ENCODE results near the gene LRRC17. TPM values are rescaled to one million over a fixed set of nuclear protein-coding genes. Genes with fewer than 3 reads are reported as not detected.

LRRC17 gene
- total RNA-seq, result 1 to 10 TPM in 5 of 6 donors, under 1 TPM in 1; 0.76 to 2.7 (median 1.8) TPM
- 1 to 10 TPM; 1.6 to 2.5 TPM for polyA plus RNA-seq

- DNase-seq, result no peak
- H3K27ac ChIP-seq, result no peak within 1 kb of the TSS
- no peak for FAIRE-seq
Observed at GRCh38 chr7:102912742-102913141, at the start of gene LRRC17. TSS of gene LRRC17 (plus strand) at chr7:102913000. CDS start at chr7:102933914, 20,914 bp downstream.

GRCh38 chr7:102864958-102865357 is 47.8 kb upstream of the LRRC17 start:
- DNase-seq (no peak), ATAC-seq (no peak), FAIRE-seq (no peak)
- Histone ChIP-seq H3K27ac (no peak overlapping the region), H3K4me3 (no peak overlapping the region), H3K27me3 (no peaks in the 10 kb centered on the region), H3K9me3 (no peaks in the 10 kb centered on the region), H3K36me3 (no peaks in the 10 kb centered on the region), H3K4me1 (no peaks in the 10 kb centered on the region)
- TF ChIP-seq, protein P1, sequence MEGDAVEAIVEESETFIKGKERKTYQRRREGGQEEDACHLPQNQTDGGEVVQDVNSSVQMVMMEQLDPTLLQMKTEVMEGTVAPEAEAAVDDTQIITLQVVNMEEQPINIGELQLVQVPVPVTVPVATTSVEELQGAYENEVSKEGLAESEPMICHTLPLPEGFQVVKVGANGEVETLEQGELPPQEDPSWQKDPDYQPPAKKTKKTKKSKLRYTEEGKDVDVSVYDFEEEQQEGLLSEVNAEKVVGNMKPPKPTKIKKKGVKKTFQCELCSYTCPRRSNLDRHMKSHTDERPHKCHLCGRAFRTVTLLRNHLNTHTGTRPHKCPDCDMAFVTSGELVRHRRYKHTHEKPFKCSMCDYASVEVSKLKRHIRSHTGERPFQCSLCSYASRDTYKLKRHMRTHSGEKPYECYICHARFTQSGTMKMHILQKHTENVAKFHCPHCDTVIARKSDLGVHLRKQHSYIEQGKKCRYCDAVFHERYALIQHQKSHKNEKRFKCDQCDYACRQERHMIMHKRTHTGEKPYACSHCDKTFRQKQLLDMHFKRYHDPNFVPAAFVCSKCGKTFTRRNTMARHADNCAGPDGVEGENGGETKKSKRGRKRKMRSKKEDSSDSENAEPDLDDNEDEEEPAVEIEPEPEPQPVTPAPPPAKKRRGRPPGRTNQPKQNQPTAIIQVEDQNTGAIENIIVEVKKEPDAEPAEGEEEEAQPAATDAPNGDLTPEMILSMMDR (IDR thresholded peaks at IDR 0.05), result no peak
- WGBS, 2 donors, result 28 to 30% methylated on average over 2 of the region's 2 CpGs
- intact Hi-C loops (cut with DNase I), result no loop called here

More at GRCh38 chr7:102912742-102913141, at the start of gene LRRC17:
- H3K4me1 ChIP-seq, result no peaks in the 10 kb centered on the region
- H3K36me3 ChIP-seq, result no peaks in the 10 kb centered on the region
- 51 to 59% methylated on average over 6 of the region's 6 CpGs for WGBS, 2 donors
- TF ChIP-seq, protein P1 (IDR thresholded peaks at IDR 0.05), result no peak
- H3K9me3 ChIP-seq, result no peaks in the 10 kb centered on the region
- intact Hi-C loops (cut with DNase I), result no loop called here
- peak within 1 kb of the TSS in 2 of 4 donors; percentile 6 to 14 for H3K4me3 ChIP-seq
- ATAC-seq, result peak in 2 of 4 donors; percentile 23 to 29
- no peaks in the 10 kb centered on the region for H3K27me3 ChIP-seq

DNA sequence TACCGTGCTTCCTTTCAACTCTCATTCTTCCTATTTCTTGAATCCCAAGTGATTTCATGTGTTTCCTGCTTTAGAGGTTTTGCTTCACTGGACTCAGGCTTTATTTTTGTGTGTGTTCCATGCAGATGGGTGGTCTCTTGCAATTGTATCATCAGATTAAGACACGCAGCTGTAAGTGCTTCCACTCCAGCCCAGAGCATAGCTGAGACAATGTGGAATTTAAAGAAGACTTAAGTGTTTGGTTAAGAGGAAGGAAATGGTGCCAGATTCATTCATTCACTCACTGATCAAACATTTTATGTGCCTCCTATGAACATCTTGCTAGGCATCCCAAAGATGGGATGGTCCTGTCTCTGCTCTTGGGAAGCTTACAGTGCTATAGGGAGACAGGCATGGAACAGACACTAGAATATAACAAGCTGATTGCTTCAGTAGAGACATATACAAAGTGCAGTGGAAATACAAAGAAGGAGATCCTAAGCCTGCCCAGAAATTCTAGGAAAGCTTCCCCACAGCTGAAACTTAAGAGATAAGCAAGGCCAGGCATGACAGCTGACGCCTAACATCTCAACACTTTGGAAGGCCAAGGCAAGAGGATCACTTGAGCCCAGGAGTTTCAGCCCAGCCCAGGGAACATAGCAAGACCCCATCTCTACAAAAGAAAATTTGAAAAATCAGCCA is 46.1 kb upstream of the LRRC17 start:
- no peaks in the 10 kb centered on the region for H3K9me3 ChIP-seq
- DNase-seq (no peak), FAIRE-seq (no peak), ATAC-seq (no peak)
- H3K27ac ChIP-seq, result no peak overlapping the region
- no peaks in the 10 kb centered on the region for H3K36me3 ChIP-seq
- intact Hi-C loops (cut with DNase I), result no loop called here
- H3K4me1 ChIP-seq, result no peaks in the 10 kb centered on the region
- H3K4me3 ChIP-seq, result no peak overlapping the region
- no peaks in the 10 kb centered on the region for H3K27me3 ChIP-seq
- TF ChIP-seq, protein P1 (IDR thresholded peaks at IDR 0.05), result no peak
- 88 to 91% methylated on average over 3 of the region's 3 CpGs for WGBS, 2 donors

- Histone ChIP-seq H3K4me3 (no peak overlapping the region), H3K9me3 (no peaks in the 10 kb centered on the region), H3K27ac (no peak overlapping the region), H3K4me1 (no peaks in the 10 kb centered on the region), H3K27me3 (no peaks in the 10 kb centered on the region), H3K36me3 (no peaks in the 10 kb centered on the region)
- no peak for ATAC-seq
- DNase-seq, result no peak
- WGBS, 2 donors, result 86 to 90% methylated on average over 5 of the region's 5 CpGs
- FAIRE-seq, result no peak
- TF ChIP-seq, protein P1 (IDR thresholded peaks at IDR 0.05), result no peak
- intact Hi-C loops (cut with DNase I), result no loop called here
Observed at GRCh38 chr7:102869195-102869594, 43.6 kb upstream of the LRRC17 start.

DNA sequence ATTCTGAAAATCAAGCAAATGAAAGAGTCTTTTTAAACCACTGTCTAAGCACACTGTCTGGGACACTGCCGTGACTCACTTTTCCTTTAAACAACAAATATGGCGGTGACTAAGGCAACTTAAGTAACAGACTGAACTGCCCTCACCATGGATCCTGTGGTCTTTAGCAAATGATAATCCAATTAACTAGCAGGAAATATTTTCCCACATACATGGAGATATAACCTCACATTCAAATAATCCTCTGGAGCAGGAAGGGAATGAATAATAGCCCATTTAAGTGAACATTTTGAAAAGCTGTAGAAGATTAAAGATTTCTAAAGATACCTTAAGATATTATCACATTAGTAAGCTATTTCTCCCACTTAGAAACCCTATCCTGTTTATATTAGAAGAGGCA is 40.3 kb upstream of the LRRC17 start:
- H3K27me3 ChIP-seq, result no peaks in the 10 kb centered on the region
- no peak for DNase-seq
- no peak for ATAC-seq
- no peaks in the 10 kb centered on the region for H3K36me3 ChIP-seq
- H3K4me3 ChIP-seq, result no peak overlapping the region
- no peaks in the 10 kb centered on the region for H3K9me3 ChIP-seq
- TF ChIP-seq, protein P1 (IDR thresholded peaks at IDR 0.05), result no peak
- 95 to 99% methylated on average over 2 of the region's 2 CpGs for WGBS, 2 donors
- H3K4me1 ChIP-seq, result no peaks in the 10 kb centered on the region
- FAIRE-seq, result no peak
- H3K27ac ChIP-seq, result no peak overlapping the region
- intact Hi-C loops (cut with DNase I), result no loop called here

All from pancreas (tissue), 10 donors.